ENCODE results near the gene SERINC5.
"Not testable (repeated sequence)": the region's sequence is repeated elsewhere in the genome, so short reads cannot be mapped to it uniquely, and the experiment has no call there.

The SERINC5 gene

GRCh38 chr5:80225189-80225933 is 30.5 kb downstream of the SERINC5 start:
- no peak for DNase-seq

GRCh38 chr5:80223561-80223960 is 32.3 kb downstream of the SERINC5 start:
- no peak for DNase-seq

- no peak for DNase-seq
Measured at GRCh38 chr5:80220245-80220897, 35.5 kb downstream of the SERINC5 start.

- DNase-seq, result no peak
Measured at GRCh38 chr5:80219391-80219790, 36.5 kb downstream of the SERINC5 start.

GRCh38 chr5:80217667-80218066 is 38.2 kb downstream of the SERINC5 start:
- DNase-seq, result no peak

- peak; percentile 75 to 79 for DNase-seq
Measured at GRCh38 chr5:80216753-80217596, 38.9 kb downstream of the SERINC5 start.

- DNase-seq, result no peak
Measured at GRCh38 chr5:80216096-80216495, 39.8 kb downstream of the SERINC5 start.

- no peak for DNase-seq
Measured at GRCh38 chr5:80215523-80215922, 40.3 kb downstream of the SERINC5 start.

- DNase-seq, result no peak
Measured at GRCh38 chr5:80213466-80213865, 42.4 kb downstream of the SERINC5 start.

- DNase-seq, result no peak
Measured at GRCh38 chr5:80212171-80212667, 43.6 kb downstream of the SERINC5 start.

- no peak for DNase-seq
Measured at GRCh38 chr5:80211327-80211726, 44.5 kb downstream of the SERINC5 start.

GRCh38 chr5:80210014-80210413 is 45.8 kb downstream of the SERINC5 start:
- DNase-seq, result no peak

GRCh38 chr5:80208381-80208780 is 47.5 kb downstream of the SERINC5 start:
- no peak for DNase-seq

- DNase-seq, result no peak
Measured at GRCh38 chr5:80207832-80208231, 48.0 kb downstream of the SERINC5 start.

GRCh38 chr5:80206282-80206681 is 49.6 kb downstream of the SERINC5 start:
- DNase-seq, result no peak

GRCh38 chr5:80205846-80206245 is 50.0 kb downstream of the SERINC5 start:
- no peak for DNase-seq

GRCh38 chr5:80204808-80205614 is 50.8 kb downstream of the SERINC5 start:
- peak; percentile 29 to 67 for DNase-seq

- not testable (repeated sequence) for DNase-seq
Measured at GRCh38 chr5:80201763-80202162, 54.1 kb downstream of the SERINC5 start.

GRCh38 chr5:80198920-80199319 is 56.9 kb downstream of the SERINC5 start:
- DNase-seq, result no peak

GRCh38 chr5:80198399-80198798 is 57.4 kb downstream of the SERINC5 start:
- peak; percentile 86 to 92 for DNase-seq

- DNase-seq, result no peak
Measured at GRCh38 chr5:80195837-80196400, 59.9 kb downstream of the SERINC5 start.

GRCh38 chr5:80194468-80194867 is 61.4 kb downstream of the SERINC5 start:
- DNase-seq, result no peak

Data from hippocampal formation (tissue), 2 donors.